ACC112 (cell line): Measurements from ENCODE around the gene GBX1.

Source experiments
- H2AFZ ChIP-seq: fragments of 200-600 bp; sonication (generic); one replicate; pipeline ENCODE4 v1.6.0; 2017; ENCODE audit warnings: antibody characterized with exemption, low read length; ENCODE audit not compliant: unreplicated experiment
- H3K27ac ChIP-seq: fragments of 200-600 bp; sonication (generic); 2 replicates; pipeline ENCODE4 v1.5.1; 2014; ENCODE audit warnings: low read depth, mild to moderate bottlenecking, antibody characterized with exemption, low read length, moderate library complexity
- H3K27me3 ChIP-seq: fragments of 200-600 bp; sonication (generic); 2 replicates; pipeline ENCODE4 v1.6.1; 2014; ENCODE audit warnings: mild to moderate bottlenecking, antibody characterized with exemption, low read length, moderate library complexity, mixed read lengths; ENCODE audit not compliant: insufficient read depth
- H3K36me3 ChIP-seq: fragments of 200-600 bp; sonication (generic); 2 replicates; pipeline ENCODE4 v1.6.1; 2016; ENCODE audit warnings: mild to moderate bottlenecking, antibody characterized with exemption, low read length, moderate library complexity, mixed read lengths; ENCODE audit not compliant: insufficient read depth
- H3K4me1 ChIP-seq: fragments of 200-600 bp; sonication (generic); one replicate; pipeline ENCODE4 v1.6.1; 2016; ENCODE audit warnings: low read length, mixed read lengths; ENCODE audit not compliant: insufficient read depth, unreplicated experiment, control insufficient read depth
- H3K4me3 ChIP-seq: fragments of 200-600 bp; sonication (generic); 2 replicates; pipeline ENCODE4 v1.5.1; 2014; ENCODE audit warnings: mild to moderate bottlenecking, low read depth, low read length
- H3K79me2 ChIP-seq: fragments of 200-600 bp; sonication (generic); one replicate; pipeline ENCODE4 v1.6.0; 2016; ENCODE audit warnings: low read length; ENCODE audit not compliant: control insufficient read depth, unreplicated experiment, insufficient read depth

Gene GBX1

DNA sequence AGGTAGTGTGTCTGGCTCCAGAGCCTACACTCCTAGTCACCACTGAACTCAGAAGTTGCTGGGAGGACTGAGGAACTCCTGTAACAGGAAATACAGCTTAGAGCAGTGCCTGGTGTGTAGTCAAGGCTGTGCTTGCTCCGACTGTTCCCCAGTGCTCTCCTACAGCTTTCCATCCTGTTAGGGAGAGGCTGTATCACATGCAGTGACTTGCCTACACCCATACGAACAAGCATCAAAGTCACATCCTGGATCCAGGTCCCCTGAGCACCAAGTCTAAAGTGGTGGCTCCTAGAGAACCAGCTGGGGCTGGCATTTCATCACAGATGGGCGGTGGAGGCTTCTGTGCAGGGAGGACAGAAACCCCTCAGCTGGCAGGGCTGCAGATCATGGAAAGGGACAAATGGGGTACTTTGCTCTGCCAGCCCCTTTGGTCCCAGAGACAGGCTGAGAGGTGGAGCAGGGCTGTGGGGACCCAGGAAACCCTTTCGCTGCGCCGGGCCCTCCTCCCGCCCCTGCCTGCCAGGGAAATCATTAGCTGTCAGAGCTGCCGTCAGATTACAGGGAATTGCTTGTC, 11.9 kb upstream of the GBX1 start:
- no peaks in the 10 kb centered on the region for H3K36me3 ChIP-seq
- H2AFZ ChIP-seq, result no peak overlapping the region
- H3K27ac ChIP-seq, result no peak overlapping the region
- no peaks in the 10 kb centered on the region for H3K79me2 ChIP-seq
- no peak overlapping the region for H3K4me3 ChIP-seq
- no peaks in the 10 kb centered on the region for H3K4me1 ChIP-seq
- peaks cover 63% of the 10 kb centered on the region for H3K27me3 ChIP-seq

GRCh38 chr7:151178831-151179230, 11.3 kb upstream of the GBX1 start:
- peaks cover 64% of the 10 kb centered on the region for H3K27me3 ChIP-seq
- no peaks in the 10 kb centered on the region for H3K79me2 ChIP-seq
- H3K36me3 ChIP-seq, result no peaks in the 10 kb centered on the region
- H3K4me3 ChIP-seq, result no peak overlapping the region
- H3K27ac ChIP-seq, result no peak overlapping the region
- no peaks in the 10 kb centered on the region for H3K4me1 ChIP-seq
- no peak overlapping the region for H2AFZ ChIP-seq

DNA sequence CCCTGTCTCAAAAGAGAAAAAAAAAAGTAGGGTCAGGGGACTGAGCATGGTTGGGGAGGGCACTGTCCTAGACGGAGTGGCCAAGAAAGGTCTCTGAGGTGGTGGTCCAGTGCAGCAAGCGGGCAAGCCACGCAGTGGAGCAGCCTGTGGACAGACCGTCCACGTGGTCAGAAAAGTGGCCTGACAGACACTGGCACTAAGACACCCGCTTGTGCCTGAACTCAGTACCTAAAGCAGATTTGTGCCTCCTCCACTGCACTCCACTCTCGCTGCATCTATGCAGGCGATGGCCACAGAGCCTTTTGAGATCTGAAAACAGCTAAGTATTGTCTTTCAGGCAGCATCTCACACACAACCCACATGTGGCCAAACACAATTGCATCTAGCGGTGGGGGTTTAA, 10.7 kb upstream of the GBX1 start:
- Histone ChIP-seq H2AFZ (no peak overlapping the region), H3K79me2 (no peaks in the 10 kb centered on the region), H3K27me3 (peaks cover 68% of the 10 kb centered on the region), H3K4me3 (no peak overlapping the region), H3K4me1 (no peaks in the 10 kb centered on the region), H3K27ac (no peak overlapping the region), H3K36me3 (no peaks in the 10 kb centered on the region)

DNA sequence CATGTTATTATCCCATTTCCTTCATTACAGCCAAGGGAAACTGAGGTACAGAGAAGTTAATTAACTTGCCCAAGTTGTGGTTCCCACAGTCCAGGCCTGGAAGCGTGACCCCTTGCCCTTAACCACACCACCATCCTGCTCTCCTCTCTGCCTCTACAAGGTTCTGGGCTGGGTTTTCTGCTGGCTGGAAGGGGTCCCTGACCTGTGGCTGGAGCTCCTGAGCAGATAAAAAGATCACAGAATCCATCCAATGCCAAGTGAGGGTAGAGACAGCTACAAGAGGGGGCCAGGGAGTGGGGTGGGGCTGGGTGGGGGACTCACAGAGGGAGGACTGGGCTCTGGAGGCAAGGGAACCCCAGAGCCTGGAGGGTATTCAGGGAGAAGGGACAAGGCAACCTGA, 9.8 kb upstream of the GBX1 start:
- Histone ChIP-seq H3K27me3 (peaks cover 71% of the 10 kb centered on the region), H3K36me3 (no peaks in the 10 kb centered on the region), H3K27ac (no peak overlapping the region), H2AFZ (no peak overlapping the region), H3K4me1 (no peaks in the 10 kb centered on the region), H3K79me2 (no peaks in the 10 kb centered on the region), H3K4me3 (no peak overlapping the region)

DNA sequence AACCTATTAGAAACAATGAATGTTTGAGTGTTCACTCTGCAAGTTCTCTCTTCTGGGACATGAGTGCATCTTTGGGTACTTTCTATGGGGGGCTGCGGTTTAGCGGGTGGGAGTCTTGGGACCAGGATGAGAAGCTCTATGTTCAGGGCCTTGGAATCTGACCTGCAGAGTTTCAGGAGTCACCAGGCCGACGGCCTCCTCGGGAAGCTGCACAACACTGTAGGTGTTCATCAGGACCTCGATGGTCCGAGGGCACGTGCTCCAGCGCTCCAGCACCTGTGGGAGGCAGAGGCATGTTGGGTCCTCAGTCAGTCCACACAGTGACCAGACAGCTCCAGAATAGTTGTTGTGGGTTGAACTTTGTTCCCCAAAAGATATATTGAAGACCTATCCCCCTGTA, 8.9 kb upstream of the GBX1 start:
- Histone ChIP-seq H3K27ac (no peak overlapping the region), H3K4me1 (no peaks in the 10 kb centered on the region), H3K36me3 (no peaks in the 10 kb centered on the region), H3K27me3 (peaks cover 71% of the 10 kb centered on the region), H3K4me3 (no peak overlapping the region), H3K79me2 (no peaks in the 10 kb centered on the region), H2AFZ (no peak overlapping the region)

GRCh38 chr7:151175793-151176311, 8.4 kb upstream of the GBX1 start:
- no peaks in the 10 kb centered on the region for H3K79me2 ChIP-seq
- no peaks in the 10 kb centered on the region for H3K36me3 ChIP-seq
- H3K4me3 ChIP-seq, result no peak overlapping the region
- no peak overlapping the region for H3K27ac ChIP-seq
- no peak overlapping the region for H2AFZ ChIP-seq
- H3K27me3 ChIP-seq, result peaks cover 65% of the 10 kb centered on the region
- no peaks in the 10 kb centered on the region for H3K4me1 ChIP-seq

GRCh38 chr7:151175047-151175792, 7.7 kb upstream of the GBX1 start:
- Histone ChIP-seq H3K27ac (no peak overlapping the region), H3K27me3 (peaks cover 59% of the 10 kb centered on the region), H3K4me1 (no peaks in the 10 kb centered on the region), H2AFZ (no peak overlapping the region), H3K36me3 (no peaks in the 10 kb centered on the region), H3K4me3 (no peak overlapping the region), H3K79me2 (no peaks in the 10 kb centered on the region)

DNA sequence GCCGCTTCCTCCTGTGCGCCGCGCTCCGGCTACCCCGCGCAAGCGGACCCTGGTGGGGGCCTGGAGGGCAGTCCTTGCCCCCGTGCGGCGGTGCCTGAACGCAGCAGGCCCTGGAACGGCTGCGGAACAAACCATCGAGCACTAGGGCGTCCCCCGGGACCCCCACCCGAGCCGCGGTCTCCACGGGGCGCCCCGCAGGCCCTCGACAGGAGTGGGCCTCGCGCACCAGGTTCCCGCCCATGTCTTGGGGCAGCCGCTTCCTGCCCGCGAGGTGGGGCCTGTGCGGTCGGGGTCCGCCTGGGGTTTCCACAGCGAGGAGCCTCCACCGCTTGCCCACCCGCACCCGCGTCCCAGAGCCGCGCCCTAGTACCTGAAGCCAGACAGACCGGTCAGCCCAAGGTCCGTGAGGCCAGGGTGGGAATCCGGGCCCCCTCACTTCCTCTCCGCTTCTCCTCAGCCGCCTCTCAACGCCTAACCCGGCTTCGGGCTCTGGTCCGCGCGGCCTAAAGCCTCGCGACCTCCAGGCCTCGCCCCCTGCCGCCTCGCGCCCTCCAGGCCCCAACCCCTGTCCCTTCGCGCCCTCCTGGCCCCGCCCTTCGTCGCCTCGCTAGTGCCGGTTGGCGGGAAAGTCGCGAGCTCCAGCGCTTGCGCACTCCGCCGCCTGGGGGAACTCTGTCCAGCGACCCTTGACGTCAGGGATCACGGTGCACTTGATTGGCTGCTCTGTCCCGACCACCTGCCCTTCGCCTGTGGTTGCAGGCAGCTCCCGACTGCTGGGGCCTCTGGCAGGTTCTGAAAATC, 7.0 kb upstream of the GBX1 start:
- H2AFZ ChIP-seq, result no peak overlapping the region
- H3K79me2 ChIP-seq, result no peaks in the 10 kb centered on the region
- H3K27me3 ChIP-seq, result peaks cover 58% of the 10 kb centered on the region
- H3K27ac ChIP-seq, result no peak overlapping the region
- no peaks in the 10 kb centered on the region for H3K36me3 ChIP-seq
- H3K4me3 ChIP-seq, result no peak overlapping the region
- H3K4me1 ChIP-seq, result no peaks in the 10 kb centered on the region

DNA sequence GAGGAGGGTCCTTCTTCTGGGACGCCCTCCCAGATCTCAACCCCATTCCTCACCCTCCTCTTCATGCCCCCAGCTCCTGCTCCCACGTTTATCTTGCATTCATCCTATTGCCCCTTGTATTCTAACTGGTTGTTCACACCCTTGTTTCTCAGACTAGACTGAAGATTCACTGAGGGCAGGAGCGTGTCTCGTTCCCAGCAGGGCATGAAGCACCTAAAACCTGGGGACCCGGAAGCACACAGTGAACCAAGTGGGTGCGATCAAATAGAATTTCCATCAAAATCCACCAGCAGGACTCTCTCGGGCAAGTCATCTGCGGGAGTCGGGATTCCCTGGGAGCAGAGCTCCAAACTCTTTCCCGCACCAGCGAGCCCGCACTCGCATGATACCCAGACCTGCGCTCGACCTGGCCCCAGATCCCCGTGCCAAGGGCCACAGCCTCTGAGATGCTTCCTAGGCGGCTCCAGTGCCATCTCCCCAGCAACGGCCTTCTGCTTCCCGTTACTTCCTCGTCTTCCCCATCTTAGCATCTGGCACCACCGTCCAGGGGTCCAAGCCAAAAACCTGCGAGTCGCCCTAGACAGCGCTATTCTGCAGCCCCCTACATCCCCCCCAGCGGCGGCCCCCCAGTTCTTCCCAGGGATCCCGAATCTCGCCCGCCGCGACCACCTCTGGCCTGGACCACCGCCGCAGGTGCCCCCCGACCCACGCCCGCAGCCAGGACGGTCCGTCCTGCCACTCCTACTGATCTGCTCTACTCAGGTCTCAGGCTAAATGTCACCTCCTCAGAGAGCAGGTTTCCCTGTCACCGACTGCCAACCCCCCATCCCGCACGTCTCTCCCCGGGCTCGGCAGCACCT, 6.1 kb upstream of the GBX1 start:
- Histone ChIP-seq H3K79me2 (no peaks in the 10 kb centered on the region), H3K27me3 (peaks cover 58% of the 10 kb centered on the region), H3K27ac (no peak overlapping the region), H3K4me1 (no peaks in the 10 kb centered on the region), H3K4me3 (no peak overlapping the region), H3K36me3 (no peaks in the 10 kb centered on the region), H2AFZ (no peak overlapping the region)
